ENCODE results near the gene FAR2.

Gene FAR2

GRCh38 chr12:29269706-29270408 lies 120.8 kb downstream of the FAR2 start:
- Histone ChIP-seq H3K27ac (replicated peaks) (no peak overlapping the region), H3K27me3 (ENCODE audit: insufficient read depth, poor library complexity, severe bottlenecking) (no peaks in the 10 kb centered on the region), H3K4me3 (replicated peaks; ENCODE audit: insufficient read depth, low read length) (no peak overlapping the region)
- DNase-seq (ENCODE audit: low read depth in 1 of 2, low spot score in 1 of 2): no peak
- no peak for TF ChIP-seq GABPA (IDR thresholded peaks at IDR 0.05; ENCODE audit: low read depth)
- TF ChIP-seq CTCF (IDR thresholded peaks at IDR 0.05; ENCODE audit: insufficient read depth, low read length): no peak
- no peak for TF ChIP-seq SPI1 (IDR thresholded peaks at IDR 0.05; ENCODE audit: borderline replicate concordance, low read depth)
- TF ChIP-seq POLR2AphosphoS5 (IDR thresholded peaks at IDR 0.05; ENCODE audit: low read depth): no peak
- TF ChIP-seq REST (IDR thresholded peaks at IDR 0.05; ENCODE audit: insufficient replicate concordance, low read depth): no peak

GRCh38 chr12:29270446-29270845 lies 121.4 kb downstream of the FAR2 start:
- H3K27me3 ChIP-seq (ENCODE audit: insufficient read depth, poor library complexity, severe bottlenecking): no peaks in the 10 kb centered on the region
- H3K4me3 ChIP-seq (replicated peaks; ENCODE audit: insufficient read depth, low read length): no peak overlapping the region
- no peak overlapping the region for H3K27ac ChIP-seq (replicated peaks)
- TF ChIP-seq REST (IDR thresholded peaks at IDR 0.05; ENCODE audit: insufficient replicate concordance, low read depth): no peak
- TF ChIP-seq POLR2AphosphoS5 (IDR thresholded peaks at IDR 0.05; ENCODE audit: low read depth): no peak
- DNase-seq (ENCODE audit: low read depth in 1 of 2, low spot score in 1 of 2): no peak

GRCh38 chr12:29273178-29273843 lies 124.2 kb downstream of the FAR2 start:
- H3K27ac ChIP-seq (replicated peaks): no peak overlapping the region
- TF ChIP-seq POLR2AphosphoS5 (IDR thresholded peaks at IDR 0.05; ENCODE audit: low read depth) (no peak), CTCF (IDR thresholded peaks at IDR 0.05; ENCODE audit: insufficient read depth, low read length) (no peak), SPI1 (IDR thresholded peaks at IDR 0.05; ENCODE audit: borderline replicate concordance, low read depth) (no peak), GABPA (IDR thresholded peaks at IDR 0.05; ENCODE audit: low read depth) (no peak), REST (IDR thresholded peaks at IDR 0.05; ENCODE audit: insufficient replicate concordance, low read depth) (no peak)
- H3K4me3 ChIP-seq (replicated peaks; ENCODE audit: insufficient read depth, low read length): no peak overlapping the region
- no peak for DNase-seq (ENCODE audit: low read depth in 1 of 2, low spot score in 1 of 2)
- H3K27me3 ChIP-seq (ENCODE audit: insufficient read depth, poor library complexity, severe bottlenecking): no peaks in the 10 kb centered on the region

All from HL-60 (cell line).